ENCODE results near the gene CALHM1.
"Not testable (repeated sequence)": the region's sequence is repeated elsewhere in the genome, so short reads cannot be mapped to it uniquely, and the experiment has no call there.

Gene CALHM1

DNA sequence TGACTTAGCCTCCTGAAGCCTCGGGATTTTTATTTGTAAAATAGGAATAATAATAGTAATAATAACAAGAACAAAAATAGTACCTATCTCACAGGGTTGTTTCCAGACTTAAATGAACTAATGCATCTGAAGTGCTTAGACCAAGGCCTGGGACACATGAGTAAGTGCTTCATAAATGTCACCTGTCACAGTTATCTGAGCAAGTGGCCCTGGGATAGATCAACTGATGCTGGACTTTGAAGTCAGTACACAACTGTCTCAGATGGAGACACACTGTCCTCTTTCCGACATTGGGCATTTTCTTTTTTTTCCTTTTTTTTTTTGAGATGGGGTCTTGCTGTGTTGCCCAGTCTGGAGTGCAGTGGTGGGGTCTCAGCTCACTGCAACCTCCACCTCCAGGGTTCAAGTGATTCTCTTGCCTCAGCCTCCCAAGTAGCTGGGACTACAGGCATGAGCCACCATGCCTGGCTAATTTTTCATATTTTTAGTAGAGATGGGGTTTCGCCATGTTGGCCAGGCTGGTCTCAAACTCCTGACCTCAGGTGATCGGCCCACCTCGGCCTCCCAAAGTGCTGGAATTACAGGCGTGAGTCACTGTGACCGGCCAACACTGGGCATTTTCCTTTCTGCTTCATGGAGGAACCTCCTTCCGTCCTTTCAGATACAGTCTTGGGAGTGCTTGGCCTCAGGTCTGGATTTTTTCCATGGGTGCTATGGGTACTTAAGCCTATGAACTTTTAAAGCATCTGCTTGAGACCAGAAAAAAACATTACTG lies 28.1 kb upstream of the CALHM1 start:
- DNase-seq (ENCODE audit: low spot score) = not testable (repeated sequence)

DNA sequence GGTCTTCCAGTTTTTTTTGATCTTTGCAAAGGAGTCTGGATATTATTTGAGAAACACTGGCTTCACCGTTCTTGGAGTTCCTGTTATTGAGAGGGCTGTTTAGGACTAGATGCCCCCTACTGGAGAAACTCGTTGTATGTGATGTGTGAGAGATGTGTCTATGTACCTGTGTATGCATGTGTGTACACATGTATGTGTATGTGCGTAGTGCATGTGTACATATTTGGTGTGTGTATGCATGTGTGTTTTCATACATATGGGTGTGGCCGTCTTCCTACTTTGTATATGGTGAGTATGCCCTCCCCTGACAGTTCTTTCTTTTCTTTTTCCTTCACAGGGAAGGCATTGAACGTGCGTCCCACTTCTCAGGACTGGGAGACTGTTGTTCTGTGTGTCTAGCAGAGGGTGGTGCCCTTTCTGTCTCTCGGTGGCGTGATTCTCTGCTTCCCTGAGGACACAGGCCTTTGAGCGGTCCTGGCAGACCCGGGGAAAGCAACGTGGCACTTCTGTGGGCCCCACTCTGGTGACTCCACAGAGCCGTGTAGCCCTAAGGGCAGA lies 23.4 kb upstream of the CALHM1 start:
- peak; percentile 53 for DNase-seq (ENCODE audit: low spot score)

GRCh38 chr10:103480521-103480920 lies 21.8 kb upstream of the CALHM1 start:
- no peak for DNase-seq (ENCODE audit: low spot score)

GRCh38 chr10:103479135-103479534 lies 20.4 kb upstream of the CALHM1 start, which contains the start of gene CALHM3:
Gene CALHM3, minus strand, starts transcription at chr10:103479240. Its CDS starts 208 bp downstream, at chr10:103479032.
- no peak for DNase-seq (ENCODE audit: low spot score)

DNA sequence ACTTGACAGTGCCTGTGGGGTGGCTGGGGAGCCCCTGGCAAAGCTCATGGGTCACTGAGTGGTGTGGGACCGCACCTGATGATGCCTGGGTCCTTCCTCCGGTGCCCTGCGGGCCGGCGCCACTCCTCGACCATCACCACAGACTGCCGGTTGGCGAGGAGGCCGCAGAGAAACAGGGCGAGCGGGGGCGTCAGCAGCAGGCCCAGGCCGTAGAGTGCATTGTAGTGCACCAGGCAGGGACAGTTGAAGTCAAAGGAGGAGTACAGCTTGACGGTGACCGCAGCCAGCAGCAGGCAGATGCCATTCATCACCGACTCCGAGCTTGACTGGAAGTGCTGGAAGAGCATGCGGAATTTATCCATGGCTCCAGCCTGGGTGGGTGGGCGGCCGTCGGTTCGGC lies 20.0 kb upstream of the CALHM1 start:
- no peak for DNase-seq (ENCODE audit: low spot score)

DNA sequence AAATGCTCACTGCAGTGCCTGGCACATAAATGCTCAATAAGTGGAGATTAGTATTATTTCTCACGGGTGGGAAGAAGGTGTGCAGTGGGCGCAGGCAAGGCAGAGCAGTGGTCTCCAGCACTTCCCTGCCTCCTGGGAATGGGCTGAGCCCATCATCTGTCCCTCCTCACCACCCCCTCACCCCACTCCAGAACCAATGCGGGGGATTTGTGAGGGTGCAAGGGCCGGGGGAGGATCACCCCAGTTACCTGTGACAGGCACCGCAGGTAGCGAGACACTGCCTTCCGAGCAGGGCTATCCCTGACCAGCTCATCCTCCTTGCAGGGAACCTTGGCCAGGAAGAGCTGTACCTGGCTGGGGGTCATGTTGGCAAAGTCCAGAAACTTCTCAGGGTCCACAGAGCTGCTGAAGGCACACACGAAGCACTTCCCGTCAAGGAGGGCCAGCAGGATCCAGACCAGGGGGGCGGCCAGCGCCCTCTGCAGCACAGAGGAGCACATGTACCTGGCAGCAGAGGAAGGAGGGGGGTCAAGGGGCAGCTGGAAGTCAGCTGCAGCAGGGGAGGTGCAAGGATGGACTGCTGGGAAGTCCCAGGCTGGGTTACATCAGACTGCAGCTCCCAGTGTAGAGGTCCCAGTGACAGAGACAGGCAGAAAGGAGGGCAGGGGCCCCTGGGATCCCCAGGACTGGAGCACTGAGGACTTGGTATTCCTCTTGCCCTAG lies 17.5 kb upstream of the CALHM1 start:
- DNase-seq (ENCODE audit: low spot score) = no peak

DNA sequence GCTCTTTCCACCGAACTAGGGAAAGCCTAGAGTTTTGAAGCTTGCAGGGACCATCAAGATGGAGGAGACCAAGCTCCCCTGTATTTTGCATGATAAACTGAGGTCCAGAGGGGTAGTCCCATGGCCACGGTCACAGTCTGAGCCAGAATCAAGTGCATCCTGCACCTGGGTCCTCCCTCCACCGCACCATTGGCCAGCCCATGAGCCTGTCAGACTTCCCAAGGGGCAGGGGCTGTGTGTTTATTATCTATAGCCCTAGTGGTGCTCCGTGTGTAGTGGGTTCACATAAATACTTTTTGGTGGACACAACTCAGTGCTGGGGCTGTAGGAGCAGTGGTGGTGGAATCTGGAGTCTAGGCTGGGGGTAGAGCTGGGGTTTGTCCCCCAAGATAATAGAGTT lies 16.7 kb upstream of the CALHM1 start:
- no peak for DNase-seq (ENCODE audit: low spot score)

GRCh38 chr10:103474077-103474476 lies 15.4 kb upstream of the CALHM1 start:
- DNase-seq (ENCODE audit: low spot score) = no peak

DNA sequence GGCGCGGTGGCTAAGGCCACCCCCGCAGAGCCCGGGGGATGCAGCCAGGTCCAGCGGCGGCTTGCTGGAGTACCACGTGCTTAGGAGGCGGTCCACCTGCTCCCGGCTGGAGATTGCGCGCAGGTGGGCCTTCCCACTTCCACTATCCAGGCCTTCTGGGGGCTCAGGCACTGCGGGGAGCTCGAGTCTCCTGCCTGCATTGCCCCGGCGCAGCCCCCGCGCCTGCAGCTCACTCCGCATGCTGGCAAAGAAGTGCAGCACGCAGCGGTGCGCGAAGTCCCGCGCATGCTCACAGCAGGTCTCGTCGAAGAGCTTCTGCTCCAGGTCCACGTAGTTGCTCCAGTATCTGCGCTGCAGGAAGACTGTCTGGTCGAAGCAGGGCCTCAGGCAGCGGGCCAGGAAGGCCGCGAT lies 14.6 kb upstream of the CALHM1 start:
- DNase-seq (ENCODE audit: low spot score) = no peak

- DNase-seq (ENCODE audit: low spot score) = no peak
These were observed 13.3 kb upstream of the CALHM1 start for GRCh38 chr10:103472005-103472404.

DNA sequence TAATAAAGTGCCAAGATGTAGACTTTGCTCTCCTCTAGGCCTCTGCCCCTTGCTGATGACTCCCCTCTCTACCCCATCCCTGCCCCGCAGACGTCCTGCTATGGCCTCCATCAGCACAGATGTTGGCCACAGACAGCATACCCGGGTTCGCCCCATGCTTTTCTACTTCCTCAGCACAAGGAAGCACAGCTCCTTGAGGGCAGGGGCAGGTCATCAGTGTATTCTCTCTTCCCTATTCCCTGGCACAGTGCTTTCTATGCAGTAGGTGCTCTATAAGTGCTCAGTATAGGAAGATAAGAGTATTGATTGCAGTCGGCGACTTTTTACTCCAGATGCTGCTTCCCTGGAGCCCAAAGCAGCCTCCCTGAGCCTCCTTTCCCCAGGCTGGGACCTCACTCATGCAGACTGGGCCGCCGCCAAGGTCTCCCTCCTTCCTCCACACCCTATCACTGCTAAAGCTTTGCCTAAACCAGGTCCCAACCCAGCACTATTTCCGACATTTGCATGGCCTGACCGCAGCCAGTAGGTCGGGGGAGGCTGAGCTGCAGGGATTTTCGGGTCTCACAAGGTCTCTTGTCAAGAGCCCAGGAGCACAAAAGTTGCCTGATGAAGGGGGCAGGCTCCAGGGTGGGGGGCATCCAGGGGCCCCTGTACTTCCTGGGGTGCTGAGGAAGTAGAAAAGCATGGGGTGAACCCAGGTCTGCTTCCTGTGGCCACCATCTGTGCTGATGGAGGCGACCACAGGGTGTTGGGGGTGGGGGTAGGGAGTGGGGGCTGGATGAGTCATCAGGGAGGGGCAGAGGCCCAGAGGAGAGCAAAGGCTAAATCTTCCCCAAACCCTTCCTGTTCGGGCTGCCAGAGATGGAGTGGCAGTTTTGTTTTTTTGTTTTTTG lies 12.3 kb upstream of the CALHM1 start:
- no peak for DNase-seq (ENCODE audit: low spot score)

DNA sequence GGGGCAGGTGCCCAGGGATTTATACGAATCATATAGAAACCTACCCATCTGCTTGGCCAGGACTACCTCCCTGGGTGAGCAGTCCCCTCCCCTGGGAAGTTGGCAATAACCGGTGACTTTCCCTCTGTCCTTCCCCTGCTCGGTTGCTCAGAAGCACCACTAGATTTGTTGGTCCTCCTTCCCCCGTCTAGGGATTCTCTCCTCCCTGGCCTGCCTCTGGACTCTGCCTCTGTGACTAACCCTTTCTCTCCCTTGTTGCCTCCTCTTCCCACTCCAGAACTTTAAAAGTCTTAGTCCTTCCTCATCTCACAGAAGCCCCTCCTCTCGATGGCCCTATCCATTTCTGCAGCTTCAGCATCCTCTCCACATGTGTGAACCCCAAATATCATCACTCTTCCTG lies 10.5 kb upstream of the CALHM1 start:
- DNase-seq (ENCODE audit: low spot score) = no peak

DNA sequence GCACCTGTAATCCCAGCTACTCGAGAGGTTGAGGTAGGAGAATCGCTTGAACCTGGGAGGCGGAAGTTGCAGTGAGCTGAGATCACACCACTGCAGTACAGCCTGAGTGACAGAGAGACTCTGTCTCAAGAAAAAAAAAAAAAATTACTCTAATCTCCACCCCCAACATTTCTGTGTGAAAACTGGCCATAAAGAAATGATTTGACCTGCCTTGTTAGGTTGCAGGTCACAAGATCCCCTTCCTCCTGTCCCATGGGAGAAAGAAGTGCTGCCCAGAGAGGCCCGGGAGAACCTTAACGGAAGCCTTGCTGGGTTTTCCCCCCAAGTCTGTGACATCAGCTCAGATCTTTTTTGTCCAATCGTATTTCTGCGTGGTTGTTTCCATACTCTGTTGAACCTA lies 8.7 kb upstream of the CALHM1 start:
- no peak for DNase-seq (ENCODE audit: low spot score)

DNA sequence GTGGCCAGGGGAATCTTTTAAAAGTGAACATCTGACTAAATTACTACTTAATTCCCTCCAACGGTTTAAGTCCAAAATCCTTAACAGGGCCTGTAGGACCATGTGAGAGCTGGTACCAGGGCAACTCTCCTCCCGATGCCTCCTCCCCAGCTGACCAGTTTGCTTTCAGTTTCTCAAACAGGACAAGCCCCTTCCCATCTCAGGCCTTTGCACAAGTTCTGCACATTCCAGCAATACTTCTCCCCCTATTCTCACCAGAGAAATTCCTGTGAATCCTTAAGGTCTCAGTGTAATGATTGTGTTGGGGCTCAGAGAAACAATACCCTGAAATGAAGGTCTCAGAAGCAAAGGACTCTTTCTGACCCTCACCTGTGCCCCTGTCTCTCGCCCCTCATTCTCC lies 8.0 kb upstream of the CALHM1 start:
- DNase-seq (ENCODE audit: low spot score) = no peak

- no peak for DNase-seq (ENCODE audit: low spot score)
These were observed 6.9 kb upstream of the CALHM1 start for GRCh38 chr10:103465411-103466179.

DNA sequence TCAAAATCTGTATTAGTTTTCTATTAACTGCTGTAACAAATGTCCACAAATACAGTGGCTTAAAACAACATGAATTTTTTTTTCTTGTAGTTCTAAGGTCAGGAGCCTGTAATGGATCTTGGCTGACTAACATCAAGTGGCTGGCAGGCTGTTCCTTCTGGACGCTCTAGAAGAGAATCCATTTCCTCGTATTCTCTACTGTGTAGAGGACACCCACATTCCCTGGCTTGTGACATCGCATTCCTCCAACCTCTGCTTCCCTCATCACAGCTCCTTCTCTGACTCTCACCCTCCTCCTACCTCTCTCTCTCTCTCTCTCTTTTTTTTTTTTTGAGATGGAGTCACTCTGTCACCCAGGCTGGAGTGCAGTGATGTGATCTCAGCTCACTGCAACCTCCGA lies 4.8 kb upstream of the CALHM1 start:
- no peak for DNase-seq (ENCODE audit: low spot score)

DNA sequence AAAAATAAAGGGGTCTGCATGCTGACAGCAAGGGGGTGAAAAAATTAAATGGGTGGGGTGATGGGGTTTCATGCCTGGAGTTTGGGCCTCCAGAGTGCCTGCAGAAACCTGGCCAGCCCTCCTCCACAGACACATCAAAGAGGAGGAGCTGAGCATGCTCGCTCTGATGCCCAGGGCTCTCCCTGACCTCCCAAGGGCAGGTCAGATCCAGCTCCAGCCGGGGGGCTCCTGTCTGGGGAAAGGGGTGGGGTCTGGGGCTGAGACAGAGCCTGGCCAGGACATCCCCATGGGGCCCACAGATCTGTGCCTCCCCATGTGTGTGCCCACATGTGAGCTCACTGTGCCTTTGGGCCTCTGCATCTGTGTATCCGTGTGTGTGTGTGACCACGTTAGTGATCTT lies 915 bp upstream of the CALHM1 start:
- no peak for DNase-seq (ENCODE audit: low spot score)

GRCh38 chr10:103457896-103458583 lies 660 bp downstream of the CALHM1 start:
- no peak for DNase-seq (ENCODE audit: low spot score)

DNA sequence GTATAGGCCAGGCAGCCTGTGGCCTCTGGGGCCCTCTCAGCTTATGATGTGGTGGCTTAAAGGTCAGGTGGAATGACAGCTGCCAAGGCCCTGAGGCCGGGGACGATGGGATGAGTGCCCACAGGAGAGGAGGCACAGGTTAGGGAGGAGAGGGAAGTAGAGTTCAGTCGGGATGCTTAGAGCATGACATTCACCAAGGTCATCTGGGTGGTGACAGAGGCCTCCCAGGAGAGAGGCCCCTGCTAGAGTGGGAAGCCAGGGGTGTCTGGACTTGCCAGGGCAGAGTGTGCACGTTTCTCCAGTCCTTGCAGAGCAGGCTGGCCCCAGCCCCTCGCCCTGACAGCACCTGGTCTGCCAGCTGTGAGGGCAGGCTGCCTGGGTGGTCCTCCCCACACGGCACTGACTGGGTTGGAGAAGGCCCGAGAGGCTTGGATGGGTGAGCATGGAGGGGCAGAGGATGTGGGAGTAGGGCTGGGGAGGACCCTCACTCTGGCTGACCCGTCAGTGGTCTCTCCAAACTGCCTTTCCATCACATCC lies 1.5 kb downstream of the CALHM1 start:
- DNase-seq (ENCODE audit: low spot score) = no peak

GRCh38 chr10:103456074-103456660 lies 2.5 kb downstream of the CALHM1 start:
- DNase-seq (ENCODE audit: low spot score) = no peak

All from hematopoietic multipotent progenitor cell treated with erythropoietin and hydrocortisone succinate and interleukin-3 and kit ligand, for 17 days (in vitro differentiated cells).